CD4-positive, alpha-beta T cell treated with Interleukin-17A for 1 hour (primary cell): Measurements from ENCODE around the gene RPS19.
"Not testable (repeated sequence)": the region's sequence is repeated elsewhere in the genome, so short reads cannot be mapped to it uniquely, and the experiment has no call there.

ENCODE experiments used
- DNase-seq: peaks from one replicate; pipeline ENCODE4 v3.0.0-alpha.2; 2020

Gene RPS19

GRCh38 chr19:41903193-41903953 lies 43.3 kb downstream of the RPS19 start:
- no peak for DNase-seq

- no peak for DNase-seq
These were observed 44.2 kb downstream of the RPS19 start for GRCh38 chr19:41904118-41904870.

DNA sequence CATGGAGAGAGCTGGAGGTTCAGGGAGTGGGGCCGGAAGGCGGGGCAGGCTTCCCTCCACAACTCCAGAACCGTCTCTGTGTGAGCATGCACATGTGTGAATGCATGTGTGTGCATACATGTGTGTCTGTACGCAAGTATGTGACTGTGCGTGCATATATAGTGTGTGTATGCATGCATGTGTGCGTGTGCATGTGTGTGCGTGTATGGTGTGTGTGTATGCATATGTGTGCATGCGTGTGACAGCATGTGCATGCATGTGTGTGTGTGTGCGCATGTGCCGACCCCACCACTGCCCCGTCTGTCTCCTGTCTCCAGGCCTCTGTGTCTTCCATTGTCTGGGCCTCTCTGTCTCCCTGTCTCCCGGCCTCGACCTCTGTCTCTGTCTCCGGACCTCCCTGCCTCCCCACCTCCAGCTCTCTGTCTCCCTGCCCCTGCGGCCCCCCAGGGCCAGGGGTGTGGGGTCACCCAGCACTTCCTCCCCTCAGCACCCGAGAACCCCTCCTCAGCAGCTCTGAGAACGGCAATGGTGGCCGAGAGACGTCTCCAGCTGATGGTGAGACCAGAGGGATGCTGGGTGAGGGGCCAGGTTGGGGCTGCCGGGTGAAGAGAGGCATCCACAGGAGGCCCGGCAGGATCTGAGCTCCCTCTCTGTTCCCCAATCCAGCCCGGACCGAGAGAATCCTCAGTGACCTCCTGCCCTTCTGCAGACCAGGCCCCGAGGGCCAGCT lies 45.4 kb downstream of the RPS19 start:
- no peak for DNase-seq

DNA sequence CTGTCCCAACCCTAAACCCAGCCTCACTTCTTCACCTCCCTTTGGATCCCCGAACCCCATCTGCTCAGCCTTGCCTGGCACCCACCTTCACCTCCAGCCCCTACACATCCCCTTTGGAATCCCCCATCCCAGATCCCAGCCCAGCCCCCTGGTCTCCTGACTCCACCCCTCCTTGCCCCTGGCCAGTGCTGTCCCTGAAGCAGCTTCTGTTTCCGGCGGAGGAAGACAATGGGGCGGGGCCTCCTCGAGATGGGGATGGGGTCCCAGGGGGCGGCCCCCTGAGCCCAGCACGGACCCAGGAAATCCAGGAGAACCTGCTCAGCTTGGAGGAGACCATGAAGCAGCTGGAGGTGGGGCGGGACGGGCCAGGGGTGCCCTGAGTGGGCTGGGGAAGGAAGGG lies 46.2 kb downstream of the RPS19 start:
- DNase-seq: no peak

DNA sequence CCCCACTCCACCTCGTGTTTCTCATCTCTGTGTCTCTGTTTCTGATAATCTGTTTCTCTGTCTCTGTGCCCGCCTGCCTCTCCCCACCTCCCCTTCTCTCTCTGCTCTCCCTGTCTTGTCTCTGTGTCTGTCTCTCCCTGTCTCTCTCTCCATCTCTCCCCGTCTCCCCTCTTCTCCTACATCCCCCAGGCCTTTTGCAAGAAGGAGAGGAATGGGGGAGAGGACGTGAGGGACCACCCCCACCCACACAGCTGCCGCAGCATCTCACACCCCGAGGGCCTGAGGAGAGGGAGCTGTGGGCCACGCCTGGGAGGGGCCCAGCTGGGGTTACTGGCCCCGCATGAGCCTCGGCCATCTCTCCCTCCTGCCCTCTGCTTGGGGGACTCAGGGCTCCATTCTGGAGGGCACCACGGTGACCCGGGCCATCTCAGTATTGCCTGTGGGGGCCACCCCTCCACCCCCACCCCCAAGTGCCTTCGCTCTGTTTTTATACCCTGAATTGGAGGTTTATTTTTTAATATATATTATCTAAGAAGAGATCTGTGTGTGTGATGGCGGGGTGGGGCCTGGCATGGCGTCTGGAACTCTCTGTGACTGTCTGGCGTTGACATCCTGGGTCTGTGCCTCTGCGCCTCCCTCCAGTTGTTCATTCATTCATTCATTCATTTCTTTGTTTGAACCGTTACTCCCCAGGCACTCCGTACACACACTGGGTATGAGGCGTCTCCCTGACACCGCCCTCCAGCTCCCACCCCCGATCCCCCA lies 47.0 kb downstream of the RPS19 start:
- no peak for DNase-seq

DNA sequence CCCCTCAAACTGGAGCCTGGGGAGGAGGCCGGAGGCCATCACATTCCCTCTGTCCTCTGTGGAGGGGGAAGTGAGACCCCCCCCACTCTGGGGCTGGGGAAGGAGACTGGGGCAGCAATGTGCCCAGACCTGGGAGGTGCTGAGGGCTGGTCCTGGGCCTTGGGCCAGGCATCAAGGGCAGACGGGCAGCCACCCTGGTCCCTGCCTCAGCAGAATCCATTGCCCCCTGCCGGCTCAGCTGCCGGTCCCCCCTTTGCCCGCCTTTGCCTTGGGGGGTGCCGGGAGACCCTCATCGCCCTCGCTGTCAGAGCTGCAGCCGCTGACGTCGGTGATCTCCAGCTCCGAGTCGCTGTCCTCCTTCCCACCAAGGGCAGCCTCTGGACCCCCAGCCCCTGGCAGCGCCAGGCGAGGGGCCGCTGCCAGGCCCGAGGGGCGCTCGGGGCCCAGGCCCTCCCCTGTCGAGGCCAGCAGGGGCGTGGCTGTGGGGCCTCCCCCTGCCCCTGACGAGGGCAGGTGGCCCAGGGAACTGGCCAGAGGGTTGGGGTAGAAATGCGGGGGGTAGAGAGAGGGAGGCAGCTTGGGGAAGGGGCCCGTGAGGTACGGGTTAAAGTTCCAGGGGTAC lies 48.0 kb downstream of the RPS19 start:
- no peak for DNase-seq

GRCh38 chr19:41908724-41909464 lies 48.8 kb downstream of the RPS19 start:
- DNase-seq: no peak

DNA sequence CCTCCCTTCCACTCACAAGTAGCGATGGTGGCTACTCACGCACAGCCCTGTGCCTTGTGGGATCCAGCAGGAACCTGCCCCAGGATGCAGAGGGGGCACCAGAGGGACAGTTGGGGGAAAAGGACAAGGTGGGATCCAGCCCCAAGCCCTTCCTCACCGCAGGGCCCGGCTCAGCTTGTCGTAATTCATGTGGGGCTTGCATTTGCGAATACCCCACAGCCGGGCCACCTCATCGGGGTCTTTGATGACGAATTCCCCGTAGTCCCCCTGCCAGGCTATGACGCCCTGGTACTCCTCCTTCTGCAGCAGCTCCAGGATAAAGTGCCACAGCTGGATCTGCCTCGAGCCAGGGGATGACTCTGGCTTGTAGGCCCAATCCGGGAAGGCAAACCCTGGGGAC lies 49.7 kb downstream of the RPS19 start:
- DNase-seq: no peak

DNA sequence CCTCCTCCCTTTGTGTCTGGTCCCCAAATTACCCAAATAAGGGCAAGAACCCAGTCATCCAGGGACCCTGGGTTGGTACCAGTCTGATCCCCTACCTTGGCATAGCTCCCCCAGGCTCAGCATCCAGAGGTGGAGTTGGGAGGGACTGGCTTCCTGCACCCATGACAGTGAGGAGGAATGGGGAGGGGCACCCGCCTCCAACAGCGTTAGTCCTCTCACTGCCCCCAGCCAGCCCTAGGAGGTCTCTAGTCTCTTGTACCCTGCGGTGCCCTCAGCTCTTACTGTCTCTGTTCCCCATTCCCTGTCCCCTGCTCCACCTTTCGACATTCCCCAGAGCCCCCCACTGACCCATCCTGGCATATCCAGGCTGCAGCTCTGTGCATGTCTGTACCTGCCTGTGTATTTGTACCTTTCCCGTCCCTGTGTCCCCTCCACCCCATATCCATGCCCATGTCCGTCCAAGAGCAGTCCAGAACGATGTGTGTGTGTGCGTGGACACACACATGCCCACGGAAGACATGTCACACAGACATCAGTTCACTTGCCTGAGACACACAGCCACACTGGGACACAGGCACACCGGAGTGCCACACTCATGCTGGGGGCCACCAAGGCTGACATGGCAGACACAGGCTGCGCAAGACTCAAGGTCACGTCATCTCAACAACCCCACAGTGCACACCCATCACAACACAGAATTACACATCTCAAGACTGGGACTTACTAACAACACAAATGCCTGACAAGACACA lies 50.4 kb downstream of the RPS19 start:
- no peak for DNase-seq

GRCh38 chr19:41910992-41911888 lies 51.2 kb downstream of the RPS19 start:
- DNase-seq: no peak

DNA sequence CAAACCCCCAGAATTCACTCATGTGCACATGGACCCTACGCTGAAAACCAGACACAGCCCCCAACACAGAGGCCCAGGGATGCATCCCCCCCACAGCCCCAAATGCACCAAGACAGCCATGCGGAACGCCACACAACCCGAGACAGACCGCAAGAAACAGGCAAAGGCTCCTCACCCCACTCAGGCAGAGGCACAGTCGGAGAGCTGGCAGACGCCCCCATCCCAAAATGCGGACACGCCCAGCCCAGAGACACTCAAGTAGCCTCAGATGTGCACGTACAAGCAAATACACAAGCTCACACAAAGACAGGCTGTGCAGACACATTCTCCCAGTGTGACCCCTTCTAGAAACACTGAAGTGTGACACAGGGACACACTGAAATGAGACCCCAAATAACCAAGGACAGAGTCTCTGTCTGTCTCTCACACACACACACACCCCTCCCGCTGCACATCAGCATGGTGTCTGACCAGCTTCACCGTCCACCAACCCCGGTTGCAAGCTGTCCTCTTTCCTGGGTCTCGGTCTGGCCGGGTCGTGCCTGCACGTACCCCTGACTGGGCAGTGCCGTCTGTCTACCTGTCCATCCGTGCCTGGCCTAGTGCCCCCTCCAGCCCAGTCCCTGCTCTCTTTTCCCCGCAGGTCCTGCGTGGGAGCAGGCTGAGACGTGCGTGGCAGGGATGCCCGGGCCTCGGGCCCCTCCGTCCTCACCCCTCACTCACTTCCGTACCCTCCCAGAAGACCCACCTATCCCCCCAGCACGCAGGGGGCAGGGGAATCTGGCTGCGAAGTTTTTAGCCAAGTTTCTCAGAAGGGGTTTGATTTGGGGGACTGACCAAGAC lies 52.1 kb downstream of the RPS19 start:
- no peak for DNase-seq

DNA sequence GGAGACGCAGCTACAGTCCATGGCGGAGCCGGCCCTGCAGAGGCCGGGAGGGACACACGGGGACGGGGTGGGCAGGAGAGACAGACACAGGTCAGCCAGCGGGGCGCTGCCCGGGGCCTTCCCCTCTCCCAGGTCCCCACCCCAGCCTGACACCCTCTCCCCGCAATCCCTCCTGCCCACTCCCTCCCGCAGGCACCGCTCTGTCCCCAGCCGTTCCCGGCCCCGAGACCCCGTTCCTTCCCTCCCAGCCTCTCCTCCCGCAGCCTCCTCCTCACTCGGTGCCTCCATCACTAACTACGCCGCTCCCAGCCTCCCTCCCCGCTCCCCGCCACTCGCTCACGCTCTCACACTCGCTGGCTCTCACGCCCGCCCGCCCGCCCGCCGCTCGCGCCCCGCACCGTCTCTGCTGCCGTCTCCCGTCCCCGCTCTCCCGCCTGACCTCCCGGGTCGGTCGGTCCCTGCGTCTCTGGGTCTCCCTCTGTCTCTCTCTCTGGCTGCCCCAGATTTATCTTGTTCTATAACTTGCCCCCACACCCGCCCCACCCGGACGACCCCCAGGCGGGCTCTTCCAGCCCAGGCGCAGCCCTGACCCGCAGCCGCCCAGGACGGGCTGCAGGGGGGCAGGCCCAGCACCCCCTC lies 53.0 kb downstream of the RPS19 start:
- no peak for DNase-seq

DNA sequence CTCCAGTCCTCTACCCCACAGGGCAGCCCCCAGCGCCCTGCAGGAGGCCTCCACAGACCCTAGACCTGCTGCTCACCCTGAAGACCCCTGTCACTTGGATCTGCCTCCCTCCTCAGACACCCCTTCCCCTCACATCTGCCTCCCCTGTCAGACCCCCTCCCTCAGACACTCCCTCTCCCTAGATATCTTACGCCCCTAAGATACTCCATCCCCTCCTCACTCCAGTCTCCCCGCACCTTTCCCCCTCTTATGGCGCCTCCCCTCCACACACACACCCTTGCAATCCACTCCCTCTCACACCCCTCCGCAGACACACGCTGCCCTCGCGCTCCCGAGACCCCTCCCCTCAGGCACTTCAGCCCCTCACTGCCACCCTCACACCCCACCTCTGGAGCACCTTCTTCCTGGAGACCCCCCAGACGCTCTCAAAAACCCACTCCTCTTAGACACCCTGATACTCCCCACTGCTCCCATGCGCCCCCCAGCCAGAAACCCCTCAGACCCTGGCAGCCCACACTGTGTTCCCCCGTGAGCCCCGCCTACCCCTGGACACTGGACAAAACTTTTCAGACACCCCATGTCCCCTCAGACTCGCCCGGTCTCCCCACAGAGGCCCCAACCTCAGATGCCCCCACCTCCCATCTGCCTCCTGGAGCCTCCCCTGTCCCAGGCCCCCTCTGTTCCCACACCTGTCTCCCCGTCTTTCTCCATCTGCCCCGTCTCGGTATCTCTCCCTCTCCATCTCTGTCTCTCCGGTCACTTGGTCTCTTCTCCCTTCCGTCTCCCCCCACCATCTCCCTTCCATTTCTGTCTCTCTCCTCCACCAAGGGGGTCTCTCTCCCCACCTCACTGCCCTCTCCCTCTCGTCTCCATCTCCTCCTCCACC lies 53.7 kb downstream of the RPS19 start:
- no peak for DNase-seq

DNA sequence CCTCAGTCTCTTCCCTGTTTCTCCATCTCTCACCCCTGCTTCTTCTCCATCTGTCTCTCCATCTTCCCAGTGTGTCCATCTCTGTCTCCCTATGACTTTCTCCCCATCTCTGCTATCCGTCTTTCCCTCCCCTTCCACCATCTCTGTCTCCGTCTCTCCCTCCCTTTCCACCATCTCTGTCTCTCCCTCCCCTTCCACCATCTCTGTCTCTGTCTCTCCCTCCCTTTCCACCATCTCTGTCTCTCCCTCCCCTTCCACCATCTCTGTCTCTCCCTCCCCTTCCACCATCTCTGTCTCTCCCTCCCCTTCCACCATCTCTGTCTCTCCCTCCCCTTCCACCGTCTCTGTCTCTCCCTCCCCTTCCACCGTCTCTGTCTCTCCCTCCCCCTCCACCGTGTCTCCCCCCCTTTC lies 54.4 kb downstream of the RPS19 start:
- not testable (repeated sequence) for DNase-seq

DNA sequence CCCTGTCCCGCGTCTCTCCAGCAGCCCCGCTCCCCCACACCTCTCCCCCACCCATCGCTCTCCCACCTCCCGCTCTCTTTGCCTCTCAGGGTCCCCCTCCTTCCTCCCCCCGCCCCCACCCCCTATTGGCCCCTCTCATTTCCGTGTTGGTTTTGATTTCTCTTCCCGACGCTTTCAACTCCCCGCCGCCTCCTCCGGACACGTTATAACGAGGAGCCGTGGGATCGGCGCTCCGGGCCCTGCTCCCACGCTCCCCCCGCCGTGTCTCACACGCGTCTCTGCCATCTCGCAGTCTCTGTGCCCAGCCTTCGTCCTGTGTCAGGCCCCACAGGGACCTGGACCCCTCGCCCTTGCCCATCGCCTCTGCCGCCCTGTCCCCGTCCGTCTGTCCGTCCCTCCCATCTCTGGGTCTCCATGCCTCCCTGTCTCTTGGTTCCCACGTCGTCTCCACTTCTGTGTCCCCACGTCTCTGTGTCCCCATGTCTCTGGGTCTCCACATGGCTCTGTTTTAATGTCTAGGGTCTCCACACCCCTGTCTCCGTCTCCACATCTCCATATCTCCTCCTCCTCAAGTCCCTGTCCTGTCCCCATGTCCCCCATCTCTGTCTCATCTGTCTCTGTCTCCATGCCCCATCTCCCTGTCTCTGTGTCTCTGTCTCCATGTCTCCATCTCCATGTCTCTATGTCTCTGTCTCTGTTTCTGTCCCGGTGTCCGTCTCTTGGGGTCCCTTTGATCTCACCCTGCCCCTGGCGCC lies 55.1 kb downstream of the RPS19 start:
- DNase-seq: no peak

DNA sequence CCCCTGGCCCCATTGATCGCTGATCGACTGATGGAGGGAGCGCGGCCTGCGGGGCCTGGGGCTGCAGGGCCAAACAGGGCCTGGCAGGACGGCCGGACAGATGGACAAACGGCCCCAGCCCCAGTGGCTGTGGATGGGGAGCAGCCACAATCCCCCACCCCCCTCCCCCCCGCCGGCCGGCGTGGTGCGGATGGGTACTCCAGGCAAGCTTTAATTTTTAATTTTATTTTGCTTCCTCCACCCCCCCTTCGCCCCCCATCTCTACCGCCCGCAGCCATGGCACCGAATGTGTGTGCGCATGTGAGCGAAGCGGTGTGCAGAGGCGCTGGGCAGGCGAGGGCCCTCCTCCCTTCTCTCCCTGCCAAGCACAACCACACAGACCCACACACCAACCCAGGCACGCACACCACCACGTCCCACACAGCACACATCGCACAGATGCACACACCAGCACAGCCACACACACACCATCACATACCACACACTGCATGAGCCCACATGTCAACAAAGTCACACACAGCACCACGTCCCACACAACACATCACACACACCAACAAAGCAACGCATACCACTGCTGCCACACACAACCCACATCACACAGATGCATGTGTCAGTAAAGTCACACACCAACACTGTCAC lies 55.8 kb downstream of the RPS19 start:
- DNase-seq: peak; percentile 25
